NB4 (cell line): ENCODE data around the gene NCOA3.

Experiments used
- CTCF ChIP-seq: IDR thresholded peaks from one replicate; pipeline ENCODE4 v1.5.1; 2012; ENCODE audit warnings: low read depth, low read length
- MYC ChIP-seq: IDR thresholded peaks from 2 replicates; pipeline ENCODE4 v1.6.1; 2011; ENCODE audit warnings: low read depth, low read length
- POLR2A ChIP-seq: IDR thresholded peaks from 2 replicates; pipeline ENCODE4 v1.6.1; 2011; ENCODE audit warnings: mild to moderate bottlenecking; ENCODE audit not compliant: insufficient read length; ENCODE audit errors: extremely low read depth

GRCh38 chr20:47586649-47587294 is 85.1 kb downstream of the NCOA3 start:
- TF ChIP-seq CTCF (no peak), POLR2A (no peak), MYC (no peak)
